Renal cortex interstitium (tissue), 11 donors: ENCODE data around the gene RNF41. TPM values are rescaled to one million over a fixed set of nuclear protein-coding genes. Genes with fewer than 3 reads are reported as not detected.
A peak's percentile ranks its signal among the peaks of the same experiment; 100 is the strongest.
"Not testable (repeated sequence)": the region's sequence is repeated elsewhere in the genome, so short reads cannot be mapped to it uniquely, and the experiment has no call there.

ENCODE experiments used
- DNase-seq, 11 donors: peaks; one replicate each; pipeline ENCODE4 v3.0.0-alpha.2; 2013; ENCODE audit warnings: low read depth in 9 of 11, low spot score in 4 of 11; ENCODE audit errors: extremely low read depth in 1 of 11
- polyA plus RNA-seq, 3 donors: library from polyadenylated mRNA; unstranded; fragments of 120-200 nt; gene quantifications; one replicate each; pipeline ENCODE4 v1.2.1, GENCODE V29; 2013; ENCODE audit not compliant: insufficient read length in 3 of 3

Gene RNF41
- polyA plus RNA-seq, 3 donors = 43.4 to 44.4 (median 44.1) TPM

GRCh38 chr12:56160894-56161689, 60.6 kb downstream of the RNF41 start:
- no peak for DNase-seq

GRCh38 chr12:56160193-56160763, 61.4 kb downstream of the RNF41 start:
- no peak for DNase-seq

- DNase-seq = no peak
Observed at GRCh38 chr12:56159482-56160192, 62.1 kb downstream of the RNF41 start.

GRCh38 chr12:56158926-56159461, 62.7 kb downstream of the RNF41 start:
- DNase-seq = peak in 6 of 11 donors; percentile 38 to 59 (median 50)

GRCh38 chr12:56158029-56158925, 63.4 kb downstream of the RNF41 start, which contains the start of gene MYL6:
Gene MYL6, plus strand, starts transcription at chr12:56158359. Its CDS starts 43 bp downstream, at chr12:56158402.
- DNase-seq = peak; percentile 93 to 99 (median 97)

- peak; percentile 73 to 91 (median 83) for DNase-seq
Observed at GRCh38 chr12:56157201-56158028, 64.3 kb downstream of the RNF41 start.

GRCh38 chr12:56156464-56157200, 65.1 kb downstream of the RNF41 start:
- not testable (repeated sequence) for DNase-seq

- no peak for DNase-seq
Observed at GRCh38 chr12:56155256-56155845, 66.4 kb downstream of the RNF41 start.

- no peak for DNase-seq
Observed at GRCh38 chr12:56154818-56155217, 66.9 kb downstream of the RNF41 start.

GRCh38 chr12:56154246-56154771, 67.4 kb downstream of the RNF41 start:
- DNase-seq = no peak

- DNase-seq = no peak
Observed at GRCh38 chr12:56153678-56154065, 68.0 kb downstream of the RNF41 start.

GRCh38 chr12:56152756-56153677, 68.7 kb downstream of the RNF41 start:
- no peak for DNase-seq
